ENCODE results near the gene MAP1LC3B.
"Not testable (repeated sequence)": the region's sequence is repeated elsewhere in the genome, so short reads cannot be mapped to it uniquely, and the experiment has no call there.

Gene MAP1LC3B

DNA sequence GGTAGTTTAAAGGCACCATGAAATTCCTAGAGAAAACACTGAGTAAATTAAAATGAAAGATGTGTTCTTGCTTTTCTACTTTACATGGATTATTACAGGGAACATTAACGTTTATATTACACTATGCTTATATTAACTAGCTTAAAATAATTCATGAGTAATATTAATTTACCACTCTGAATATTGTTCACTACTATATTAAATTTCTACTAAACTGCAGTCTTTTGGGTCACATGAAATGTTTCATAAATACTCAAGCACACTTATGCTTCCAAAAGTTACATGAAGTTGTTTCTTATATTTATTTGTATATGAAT is 3.4 kb upstream of the MAP1LC3B start:
- H3K27me3 Mint-ChIP-seq (ENCODE audit: low read depth) = no peaks in the 10 kb centered on the region
- H3K36me3 Mint-ChIP-seq (ENCODE audit: low read depth) = no peaks in the 10 kb centered on the region
- peak overlapping the region; percentile 97 to 98 (median 98) for H3K27ac Mint-ChIP-seq
- H3K4me3 Mint-ChIP-seq = peak overlapping the region; percentile 59 to 82 (median 79)
- H3K9me3 Mint-ChIP-seq = no peaks in the 10 kb centered on the region
- TF ChIP-seq, protein P1, sequence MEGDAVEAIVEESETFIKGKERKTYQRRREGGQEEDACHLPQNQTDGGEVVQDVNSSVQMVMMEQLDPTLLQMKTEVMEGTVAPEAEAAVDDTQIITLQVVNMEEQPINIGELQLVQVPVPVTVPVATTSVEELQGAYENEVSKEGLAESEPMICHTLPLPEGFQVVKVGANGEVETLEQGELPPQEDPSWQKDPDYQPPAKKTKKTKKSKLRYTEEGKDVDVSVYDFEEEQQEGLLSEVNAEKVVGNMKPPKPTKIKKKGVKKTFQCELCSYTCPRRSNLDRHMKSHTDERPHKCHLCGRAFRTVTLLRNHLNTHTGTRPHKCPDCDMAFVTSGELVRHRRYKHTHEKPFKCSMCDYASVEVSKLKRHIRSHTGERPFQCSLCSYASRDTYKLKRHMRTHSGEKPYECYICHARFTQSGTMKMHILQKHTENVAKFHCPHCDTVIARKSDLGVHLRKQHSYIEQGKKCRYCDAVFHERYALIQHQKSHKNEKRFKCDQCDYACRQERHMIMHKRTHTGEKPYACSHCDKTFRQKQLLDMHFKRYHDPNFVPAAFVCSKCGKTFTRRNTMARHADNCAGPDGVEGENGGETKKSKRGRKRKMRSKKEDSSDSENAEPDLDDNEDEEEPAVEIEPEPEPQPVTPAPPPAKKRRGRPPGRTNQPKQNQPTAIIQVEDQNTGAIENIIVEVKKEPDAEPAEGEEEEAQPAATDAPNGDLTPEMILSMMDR (IDR thresholded peaks at IDR 0.05; ENCODE audit: unreplicated experiment in 3 of 3) = no peak
- H3K4me1 Mint-ChIP-seq = peaks cover 39% of the 10 kb centered on the region

- Mint-ChIP-seq H3K4me1 (peaks cover 44% of the 10 kb centered on the region), H3K27me3 (ENCODE audit: low read depth) (no peaks in the 10 kb centered on the region), H3K36me3 (ENCODE audit: low read depth) (no peaks in the 10 kb centered on the region), H3K4me3 (peak overlapping the region; percentile 35 to 66 (median 65)), H3K9me3 (no peaks in the 10 kb centered on the region), H3K27ac (peak overlapping the region; percentile 47 to 81 (median 68))
- TF ChIP-seq, protein P1 (IDR thresholded peaks at IDR 0.05; ENCODE audit: unreplicated experiment in 3 of 3) = no peak
These were observed 2.9 kb upstream of the MAP1LC3B start for GRCh38 chr16:87389245-87389644.

DNA sequence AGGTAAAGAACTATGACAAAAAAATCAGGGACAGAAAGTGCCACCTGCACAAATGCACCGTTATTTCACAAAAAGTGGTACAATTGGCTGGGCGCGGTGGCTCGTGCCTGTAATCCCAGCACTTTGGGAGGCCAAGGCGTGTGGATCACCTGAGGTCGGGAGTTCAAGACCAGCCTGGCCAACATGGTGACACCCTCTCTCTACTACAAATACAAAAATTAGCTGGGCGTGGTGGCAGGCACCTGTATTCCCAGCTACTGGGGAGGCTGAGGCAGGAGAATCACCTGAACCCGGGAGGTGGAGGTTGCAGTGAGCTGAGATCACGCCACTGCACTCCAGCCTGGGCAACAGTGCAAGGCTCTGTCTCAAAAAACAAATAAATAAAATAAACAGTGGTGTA is 2.2 kb upstream of the MAP1LC3B start:
- H3K36me3 Mint-ChIP-seq (ENCODE audit: low read depth) = not testable (repeated sequence)

GRCh38 chr16:87390641-87391323 is 1.4 kb upstream of the MAP1LC3B start:
- Mint-ChIP-seq H3K9me3 (no peaks in the 10 kb centered on the region), H3K36me3 (ENCODE audit: low read depth) (no peaks in the 10 kb centered on the region), H3K27me3 (ENCODE audit: low read depth) (no peaks in the 10 kb centered on the region), H3K4me1 (peaks cover 55% of the 10 kb centered on the region), H3K27ac (peak overlapping the region; percentile 87 to 95 (median 93)), H3K4me3 (peak overlapping the region; percentile 88 to 91 (median 91))
- TF ChIP-seq, protein P1 (IDR thresholded peaks at IDR 0.05; ENCODE audit: unreplicated experiment in 3 of 3) = no peak

More for the DNA sequence above, 2.2 kb upstream of the MAP1LC3B start:
- H3K27me3 Mint-ChIP-seq (ENCODE audit: low read depth); H3K9me3 Mint-ChIP-seq: not testable (repeated sequence)
- Mint-ChIP-seq H3K27ac (peak overlapping the region; percentile 47 to 81 (median 68)), H3K4me1 (peaks cover 49% of the 10 kb centered on the region), H3K4me3 (peak overlapping the region; percentile 50 to 66 (median 65))

DNA sequence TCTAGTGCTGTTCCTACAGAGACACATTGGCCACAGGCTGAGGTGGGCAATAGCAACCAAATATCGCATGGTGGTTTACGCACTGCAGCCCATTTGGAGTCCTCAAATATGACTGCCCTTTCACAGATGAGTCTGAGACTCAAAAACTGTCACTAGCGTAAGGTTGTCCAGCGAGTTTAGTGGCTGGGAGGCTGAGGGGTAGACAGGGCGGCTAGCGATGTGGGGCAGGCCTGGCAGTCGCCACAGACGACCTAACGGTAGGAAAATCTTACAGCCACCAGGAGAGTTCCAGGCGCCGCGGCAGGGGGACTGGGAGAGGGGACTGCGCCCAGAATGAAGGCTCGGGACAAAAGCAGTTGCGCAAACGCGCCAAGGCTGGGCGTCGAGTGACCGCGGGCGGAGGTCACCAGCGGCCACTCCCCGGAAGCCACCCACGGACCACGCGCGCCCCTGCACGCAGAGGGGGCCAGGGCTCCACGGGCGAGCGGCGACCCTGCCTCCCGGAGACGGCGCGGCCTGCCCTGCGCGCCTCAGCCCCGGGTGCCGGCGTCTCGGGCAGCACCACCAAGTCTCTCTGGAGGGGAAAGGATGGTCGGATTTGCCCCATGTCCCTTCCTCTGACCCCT is 699 bp upstream of the MAP1LC3B start:
- Mint-ChIP-seq H3K27me3 (ENCODE audit: low read depth) (no peaks in the 10 kb centered on the region), H3K36me3 (ENCODE audit: low read depth) (peaks cover 1% of the 10 kb centered on the region), H3K27ac (peak overlapping the region; percentile 87 to 95 (median 93)), H3K4me1 (peaks cover 51% of the 10 kb centered on the region), H3K4me3 (peak overlapping the region; percentile 88 to 91 (median 91)), H3K9me3 (no peaks in the 10 kb centered on the region)
- TF ChIP-seq, protein P1 (IDR thresholded peaks at IDR 0.05; ENCODE audit: unreplicated experiment in 3 of 3) = no peak

- Mint-ChIP-seq H3K4me3 (peak overlapping the region; percentile 96 to 99 (median 96)), H3K9me3 (no peaks in the 10 kb centered on the region), H3K4me1 (peaks cover 36% of the 10 kb centered on the region), H3K27ac (peak overlapping the region; percentile 79 to 97 (median 96)), H3K36me3 (ENCODE audit: low read depth) (peaks cover 4% of the 10 kb centered on the region), H3K27me3 (ENCODE audit: low read depth) (no peaks in the 10 kb centered on the region)
- TF ChIP-seq, protein P1 (IDR thresholded peaks at IDR 0.05; ENCODE audit: unreplicated experiment in 3 of 3) = peak in 1 of 3 experiments; percentile 54
These were observed 914 bp downstream of the MAP1LC3B start for GRCh38 chr16:87392821-87393679.

All from nephron (organoid).